CD4-positive, alpha-beta T cell treated with Interleukin-6 at 100 ng/mL for 8 hours (primary cell): Measurements from ENCODE around the gene GHR.

Experiments
- DNase-seq: peaks from one replicate; pipeline ENCODE4 v3.0.0-alpha.2; 2020; ENCODE audit warnings: mixed read lengths, low spot score

The GHR gene

DNA sequence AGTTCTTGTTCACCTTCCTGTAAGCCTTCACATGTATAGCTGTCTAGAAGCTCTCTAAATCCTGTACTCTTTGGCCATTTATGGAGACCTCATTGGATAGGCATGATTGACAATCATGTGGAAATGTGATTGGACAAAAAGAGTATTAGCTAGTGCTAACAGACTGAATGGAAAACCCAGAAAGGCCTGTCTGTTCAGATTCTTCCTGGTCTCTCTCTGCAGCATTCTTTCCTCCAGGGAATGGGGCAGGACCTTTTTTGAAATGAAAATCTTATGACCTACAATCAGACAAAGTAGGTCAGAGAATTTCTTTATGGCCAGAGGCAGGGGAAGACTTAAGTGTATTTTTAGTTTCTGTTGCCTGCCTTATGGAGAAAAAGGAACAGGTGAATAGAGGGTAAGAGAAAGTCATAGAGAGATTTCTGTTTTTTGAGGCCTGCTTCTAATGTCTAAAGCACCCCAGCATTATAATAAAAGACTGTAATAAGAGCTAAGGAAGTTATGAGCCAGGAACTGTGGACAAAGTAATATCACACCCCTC, 181.0 kb downstream of the GHR start:
- DNase-seq: no peak

DNA sequence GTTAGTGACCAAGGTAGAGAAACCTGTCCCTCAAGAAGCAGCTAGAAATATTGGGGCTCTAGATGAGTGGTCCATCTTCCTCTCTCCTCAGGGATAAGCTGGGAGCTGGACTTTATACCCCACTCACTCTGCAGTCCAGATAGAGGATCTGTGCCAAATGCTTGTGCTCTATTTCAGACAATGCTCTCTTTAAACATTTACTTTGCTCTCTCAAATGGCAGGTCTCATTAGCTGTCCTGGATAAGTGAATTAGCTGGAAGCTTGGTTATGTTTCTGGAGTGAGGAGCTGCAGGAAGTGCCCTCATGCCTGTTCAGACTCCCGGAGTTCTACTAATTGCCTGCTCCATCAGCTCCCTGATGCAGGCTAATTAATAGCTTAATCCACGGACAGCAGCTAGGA, 182.3 kb downstream of the GHR start:
- DNase-seq: no peak

DNA sequence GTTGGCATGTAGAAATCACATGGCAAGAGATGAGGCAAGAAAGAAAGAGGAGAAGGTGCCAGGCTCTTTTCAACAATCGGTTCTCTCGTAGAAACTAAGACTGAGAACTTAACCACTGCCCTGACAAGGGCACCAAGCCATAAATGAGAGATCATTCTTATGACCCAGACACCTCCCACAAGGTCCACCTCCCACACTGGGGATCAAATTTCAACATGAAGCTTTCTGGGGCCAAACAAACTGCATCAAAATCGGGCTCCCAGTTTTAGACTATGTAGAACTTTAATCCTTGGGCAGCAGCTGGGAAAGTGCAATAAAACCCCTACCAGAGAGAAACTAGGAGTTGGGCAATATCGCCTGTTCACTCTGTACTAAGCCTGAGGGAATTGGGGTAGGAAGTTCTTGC, 183.2 kb downstream of the GHR start:
- no peak for DNase-seq

DNA sequence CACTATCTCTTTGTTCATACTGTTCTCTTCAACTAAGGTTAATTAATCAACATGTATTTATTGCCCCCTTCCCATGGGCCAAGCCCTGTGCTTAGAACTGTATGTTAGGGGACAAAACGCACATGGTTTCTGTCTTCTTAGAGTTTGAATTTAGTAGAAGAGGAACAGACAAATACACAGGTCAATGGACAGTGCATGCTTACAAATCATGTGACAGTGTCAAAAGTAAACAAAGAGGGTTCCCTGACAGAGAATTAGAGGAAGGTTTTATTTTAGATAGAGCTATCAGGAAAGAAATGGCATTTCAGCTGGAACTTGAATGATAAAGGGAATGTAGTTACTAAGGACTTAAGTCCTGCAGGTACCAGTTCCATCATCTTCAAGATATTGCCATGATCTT, 188.2 kb downstream of the GHR start:
- DNase-seq: no peak

DNA sequence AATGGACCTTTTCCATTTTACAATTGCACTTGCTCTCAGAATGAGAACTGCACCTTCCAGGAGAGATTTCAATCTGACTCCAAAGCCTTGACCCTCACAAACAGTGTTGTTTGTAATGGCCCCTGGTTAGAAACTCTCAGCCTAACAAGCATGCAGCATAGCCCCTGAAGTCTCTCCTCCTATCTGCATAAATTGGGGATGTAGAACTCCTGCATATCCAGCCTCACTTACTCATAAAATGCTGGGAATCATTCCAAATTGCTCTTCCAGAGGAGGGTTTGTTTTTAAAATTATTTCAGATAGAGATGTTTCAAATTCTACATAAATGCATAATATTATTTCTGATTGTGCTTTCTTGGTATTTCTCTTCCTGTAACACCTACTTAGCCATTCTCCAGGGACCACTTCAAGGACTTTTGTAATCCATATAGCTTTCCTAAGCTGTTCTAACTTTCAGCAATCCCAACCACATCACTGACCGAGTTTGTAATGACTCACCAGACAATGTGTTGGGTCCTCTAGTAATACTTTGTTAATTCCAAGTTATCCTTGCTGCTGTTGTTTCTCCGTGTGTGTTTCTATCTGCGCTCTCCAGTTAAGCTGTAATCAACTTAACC, 189.6 kb downstream of the GHR start:
- DNase-seq: no peak

DNA sequence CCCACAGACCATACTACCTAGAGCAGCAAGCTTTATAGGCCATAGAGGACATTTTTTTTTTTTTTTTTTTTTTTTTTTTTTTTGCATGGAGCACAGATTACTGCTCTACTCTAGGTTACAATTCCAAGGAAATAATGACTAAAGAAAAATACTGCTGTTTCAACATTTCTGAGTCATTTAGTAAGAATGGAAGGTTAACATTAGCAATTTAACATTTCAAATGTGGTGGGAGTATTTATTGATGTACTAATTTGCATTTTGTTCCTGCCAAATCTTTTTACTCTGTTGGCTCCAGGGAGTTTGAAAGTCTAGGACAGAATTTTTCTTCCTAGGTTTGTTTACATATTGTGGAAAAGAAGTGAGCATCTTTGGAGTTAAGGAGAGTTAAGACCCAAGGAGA, 191.3 kb downstream of the GHR start:
- no peak for DNase-seq

DNA sequence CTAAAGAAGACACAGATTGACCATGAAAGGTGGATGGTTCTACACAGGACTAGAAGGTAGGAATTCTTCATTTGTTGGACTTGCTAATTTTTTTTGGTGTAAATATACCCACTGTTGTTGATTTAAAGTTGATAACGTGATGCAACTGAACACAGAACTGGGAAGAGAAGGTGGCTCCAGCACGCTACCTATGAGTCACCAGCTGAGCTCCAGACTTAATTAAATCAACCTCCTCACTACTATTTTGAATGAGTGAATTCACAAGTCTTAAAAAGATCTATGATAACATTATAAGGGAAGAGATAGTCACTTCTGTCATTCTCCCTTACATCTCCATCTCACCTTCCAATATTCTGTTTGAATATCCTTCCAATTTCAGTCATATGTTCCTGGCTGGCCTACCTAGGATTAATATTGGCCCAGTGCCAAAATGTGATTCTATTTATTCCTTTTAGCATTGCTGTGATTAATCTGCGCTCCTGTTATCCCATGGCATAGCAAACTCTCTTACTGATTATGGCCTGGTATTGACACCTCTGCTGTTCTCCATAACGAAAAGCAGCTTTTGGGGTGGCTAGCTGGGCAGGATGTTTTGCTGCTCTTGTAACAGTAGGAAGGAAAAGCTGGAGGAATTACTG, 197.5 kb downstream of the GHR start:
- DNase-seq: no peak

DNA sequence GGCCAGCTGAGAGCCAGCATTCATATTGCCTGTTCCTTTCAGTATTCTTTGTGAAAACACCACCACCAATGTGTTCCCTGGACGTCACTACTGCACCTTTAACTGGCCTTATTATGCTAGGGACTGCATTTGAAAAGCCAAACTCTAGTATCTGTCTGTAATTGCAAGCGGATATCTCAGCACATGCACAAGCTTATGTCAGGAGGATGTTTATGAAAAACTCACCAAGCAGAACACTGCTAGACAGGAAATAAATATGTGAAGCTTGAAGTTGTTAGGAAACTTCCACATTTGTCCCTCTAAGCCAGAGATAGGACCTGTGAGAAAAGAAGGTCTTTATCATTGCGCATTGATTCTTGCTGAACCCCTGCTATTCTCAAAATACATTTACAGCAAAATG, 198.0 kb downstream of the GHR start:
- DNase-seq: no peak

DNA sequence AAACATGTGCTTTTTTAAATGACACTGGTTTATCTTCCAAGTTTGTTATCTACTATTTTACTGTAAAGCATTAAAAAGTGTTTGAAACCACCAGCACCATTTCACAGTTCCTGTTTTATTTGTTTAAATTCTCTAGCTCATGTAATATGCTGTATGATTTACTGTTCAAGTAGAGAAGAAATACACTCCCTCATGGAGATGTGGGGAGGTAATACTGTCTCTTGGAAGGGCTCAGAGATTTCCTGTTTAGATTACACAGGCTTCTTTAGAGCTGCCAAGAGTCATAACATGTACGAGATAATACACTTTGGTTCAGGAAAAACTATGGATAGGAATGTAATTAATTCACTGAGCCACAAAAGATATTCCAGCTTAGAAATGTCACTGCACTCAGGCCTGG, 198.4 kb downstream of the GHR start:
- no peak for DNase-seq

DNA sequence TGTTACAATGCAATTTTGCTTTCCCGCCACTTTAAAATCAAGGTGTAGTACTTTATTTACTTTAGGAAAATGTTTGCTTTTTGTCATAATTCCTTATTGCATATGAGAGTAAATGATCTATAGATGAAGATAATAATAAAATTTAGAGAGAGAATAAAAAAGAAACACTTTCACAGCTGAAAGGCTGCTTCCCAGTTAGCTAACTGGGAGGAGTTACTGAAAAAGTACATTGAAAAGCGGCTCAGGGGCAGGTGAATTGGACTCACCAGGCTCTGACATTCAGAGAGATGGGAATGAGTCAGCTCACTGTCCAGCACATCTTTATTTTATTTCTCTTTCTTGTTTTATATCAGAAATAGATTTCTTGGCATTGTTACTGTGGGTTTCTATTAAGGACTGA, 201.7 kb downstream of the GHR start:
- DNase-seq: no peak

DNA sequence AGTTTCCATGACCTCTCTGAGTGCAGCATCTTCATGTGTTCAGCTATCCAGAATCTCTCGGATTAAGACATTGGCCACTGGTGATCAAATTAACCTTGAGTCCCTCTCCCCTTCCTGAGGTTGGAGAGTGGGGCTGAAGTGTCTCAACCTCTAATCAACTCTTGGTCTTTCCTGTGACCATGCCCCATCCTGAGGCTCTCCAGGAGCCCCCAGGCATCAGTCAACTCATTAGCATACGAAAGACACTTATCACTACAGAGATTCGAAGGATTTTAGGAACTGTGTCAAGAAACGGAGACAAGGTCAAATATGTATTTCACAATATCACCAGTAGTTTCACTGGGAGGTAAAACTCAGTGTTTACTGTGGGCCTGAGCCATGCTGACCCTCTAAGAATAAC, 203.2 kb downstream of the GHR start:
- DNase-seq: no peak

DNA sequence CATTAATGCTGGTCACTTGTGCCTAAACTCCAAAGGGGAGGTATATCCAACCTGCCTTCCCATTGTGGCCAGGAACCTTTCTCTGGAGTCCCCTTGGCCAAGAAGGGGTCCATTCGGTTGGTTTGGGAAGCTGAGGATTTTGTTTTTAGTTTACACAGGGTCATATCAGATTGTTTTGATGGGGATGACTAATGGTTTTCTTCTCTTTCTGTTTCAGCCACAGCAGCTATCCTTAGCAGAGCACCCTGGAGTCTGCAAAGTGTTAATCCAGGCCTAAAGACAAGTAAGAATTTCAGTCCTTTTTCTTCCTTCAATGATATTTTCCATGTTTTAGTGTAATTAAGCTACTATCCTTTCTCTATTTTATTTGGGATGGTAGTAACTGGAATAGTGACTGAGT, 205.6 kb downstream of the GHR start:
- DNase-seq: no peak

DNA sequence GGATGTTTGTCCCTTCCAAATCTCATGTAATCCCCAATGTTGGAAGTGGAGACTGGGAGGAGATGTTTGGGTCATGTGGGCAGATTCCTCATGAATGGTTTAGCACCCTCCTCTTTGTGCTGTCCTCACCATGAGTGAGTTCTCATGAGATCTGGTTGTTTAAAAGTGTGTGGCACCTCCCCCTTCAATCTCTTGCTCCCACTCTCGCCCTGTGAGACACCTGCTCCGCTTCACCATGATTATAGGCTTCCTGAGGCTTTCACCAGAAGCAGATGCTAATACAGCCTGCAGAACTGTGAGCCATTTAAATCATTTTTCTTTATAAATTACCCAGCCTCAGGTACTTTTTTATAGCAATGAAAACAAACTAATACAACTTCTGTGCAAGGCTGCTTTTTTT, 206.0 kb downstream of the GHR start:
- DNase-seq: no peak

DNA sequence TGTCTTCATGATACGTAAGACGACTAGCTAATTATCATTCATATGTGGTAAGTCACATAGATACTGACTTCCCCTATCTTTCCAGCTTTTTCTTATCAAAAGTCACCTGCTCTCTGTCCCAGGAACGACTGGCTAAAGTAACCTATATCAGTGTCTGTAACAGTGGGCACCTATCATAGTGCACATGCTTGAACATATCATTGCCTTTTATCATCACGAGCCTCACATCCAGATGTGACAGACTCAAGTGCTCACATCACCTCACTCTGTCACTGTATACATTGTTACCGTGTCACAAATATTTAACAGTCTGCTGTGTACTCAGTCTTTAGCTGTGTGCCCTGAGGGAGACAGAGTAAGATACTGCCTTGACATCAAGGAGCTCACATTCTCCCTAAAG, 208.0 kb downstream of the GHR start:
- DNase-seq: no peak

DNA sequence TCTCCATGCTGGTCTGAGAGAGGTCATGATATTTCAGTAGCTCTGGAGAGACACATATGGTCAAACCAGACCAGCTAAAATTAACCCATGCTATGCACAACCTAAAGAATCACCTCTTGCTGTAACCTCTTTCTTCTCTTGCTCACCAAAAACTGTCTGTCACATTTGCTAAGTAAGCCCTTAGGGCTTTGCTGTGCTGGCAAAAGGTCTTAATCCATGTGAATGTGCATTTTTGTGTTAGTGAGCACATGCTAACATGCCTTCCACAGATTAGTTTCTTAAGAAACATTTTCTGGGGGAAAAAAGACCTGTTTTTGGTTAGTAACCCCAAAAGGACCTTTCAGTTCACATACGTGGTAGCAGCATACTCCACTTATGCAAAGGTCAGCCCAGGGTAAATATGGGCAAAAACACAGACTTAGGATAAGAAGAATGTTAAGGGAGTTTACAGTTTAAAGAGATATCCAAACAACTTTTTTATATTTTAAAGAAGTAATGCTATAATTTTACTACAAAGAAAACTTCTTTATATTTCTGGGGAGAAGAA, 209.2 kb downstream of the GHR start:
- no peak for DNase-seq

DNA sequence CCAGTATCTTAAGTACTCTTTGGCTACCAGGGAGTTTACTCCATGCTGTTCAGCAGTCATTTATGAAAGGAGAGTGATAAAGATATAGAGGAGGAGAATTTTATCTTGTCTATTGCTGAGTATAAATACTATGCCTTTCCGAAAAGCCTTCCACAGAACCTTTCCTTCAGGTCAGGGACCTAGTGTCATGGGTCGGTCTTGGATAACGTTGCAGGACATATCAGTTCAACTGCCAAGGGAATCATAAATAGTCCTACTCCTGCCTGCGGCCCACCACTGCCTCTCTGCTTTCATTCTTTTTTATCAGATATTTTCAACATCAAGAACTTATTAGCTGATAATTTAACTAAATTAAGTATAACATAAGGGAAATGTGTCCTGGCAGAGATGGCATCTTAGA, 211.3 kb downstream of the GHR start:
- no peak for DNase-seq

DNA sequence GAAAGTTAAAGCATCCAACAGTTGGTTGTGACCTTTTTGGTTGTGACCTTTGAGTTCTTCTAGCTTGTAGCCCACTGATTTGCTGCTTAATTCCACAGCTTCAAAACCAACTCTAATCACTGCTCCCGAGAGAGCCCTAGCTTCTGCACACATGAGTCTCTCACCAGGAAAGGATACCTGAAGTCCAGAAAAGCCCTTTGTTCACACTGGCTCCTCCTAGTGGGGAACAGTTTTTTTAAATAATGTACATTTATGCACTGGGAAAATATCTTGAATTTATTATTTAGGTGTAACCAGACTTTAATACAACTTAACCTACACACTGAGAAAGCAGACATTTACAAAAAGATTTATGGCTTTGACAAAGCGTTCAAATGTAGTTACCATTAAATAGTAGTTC, 213.2 kb downstream of the GHR start:
- DNase-seq: no peak

DNA sequence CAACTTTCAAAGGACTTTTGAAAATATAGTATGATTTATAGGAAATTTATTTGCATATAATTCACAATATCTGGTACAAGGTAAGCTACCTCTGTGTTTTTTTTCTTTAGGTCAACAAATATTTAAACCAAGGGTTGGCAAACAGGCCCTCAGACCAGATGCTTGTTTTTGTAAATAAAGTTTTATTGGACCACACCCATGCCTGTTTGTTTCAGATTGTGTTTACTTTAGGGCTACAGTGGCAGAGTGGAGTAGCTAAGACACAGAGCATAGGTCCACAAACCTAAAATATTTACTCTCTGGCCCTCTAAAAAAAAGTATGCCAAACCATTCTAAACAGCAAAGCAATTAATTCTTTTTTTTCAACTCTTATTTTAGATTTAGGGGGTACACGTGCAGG, 213.7 kb downstream of the GHR start:
- no peak for DNase-seq

DNA sequence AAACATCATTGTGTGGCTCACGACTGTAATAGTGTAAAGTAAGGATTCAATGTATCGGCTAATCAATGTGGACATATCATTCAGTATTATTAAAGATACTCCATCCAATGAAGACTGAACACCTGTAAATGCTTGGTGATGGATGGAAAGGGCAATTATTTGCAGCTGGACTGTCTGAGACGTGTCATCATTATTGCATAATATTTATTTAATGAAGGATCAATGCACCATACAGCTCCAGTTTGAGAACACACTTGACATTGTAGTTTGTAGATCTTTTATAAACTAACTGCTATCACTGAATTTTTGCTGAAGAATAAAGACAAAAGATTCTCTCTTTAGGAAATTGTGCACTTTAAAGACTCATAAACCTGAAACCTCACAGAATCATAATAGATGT, 215.7 kb downstream of the GHR start:
- DNase-seq: no peak

DNA sequence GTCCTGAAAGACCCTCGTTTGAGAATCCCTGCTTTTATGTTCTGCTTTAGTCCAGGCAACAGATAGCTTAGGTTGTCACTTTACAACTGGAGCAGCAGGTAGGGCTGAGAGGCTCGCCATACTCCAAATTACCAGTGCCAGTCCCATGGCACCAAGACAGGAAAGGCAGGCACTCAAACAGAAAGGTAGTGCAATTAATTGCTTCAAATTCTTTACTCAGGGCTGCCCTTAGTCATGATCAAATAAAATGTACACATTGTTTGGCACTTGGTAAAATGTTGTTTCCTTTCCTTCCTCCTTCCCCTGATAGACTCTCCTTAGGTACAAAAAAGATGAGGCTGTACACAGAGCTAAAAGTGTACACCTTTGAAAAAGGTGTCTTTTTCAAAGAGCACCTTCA, 217.6 kb downstream of the GHR start:
- no peak for DNase-seq

DNA sequence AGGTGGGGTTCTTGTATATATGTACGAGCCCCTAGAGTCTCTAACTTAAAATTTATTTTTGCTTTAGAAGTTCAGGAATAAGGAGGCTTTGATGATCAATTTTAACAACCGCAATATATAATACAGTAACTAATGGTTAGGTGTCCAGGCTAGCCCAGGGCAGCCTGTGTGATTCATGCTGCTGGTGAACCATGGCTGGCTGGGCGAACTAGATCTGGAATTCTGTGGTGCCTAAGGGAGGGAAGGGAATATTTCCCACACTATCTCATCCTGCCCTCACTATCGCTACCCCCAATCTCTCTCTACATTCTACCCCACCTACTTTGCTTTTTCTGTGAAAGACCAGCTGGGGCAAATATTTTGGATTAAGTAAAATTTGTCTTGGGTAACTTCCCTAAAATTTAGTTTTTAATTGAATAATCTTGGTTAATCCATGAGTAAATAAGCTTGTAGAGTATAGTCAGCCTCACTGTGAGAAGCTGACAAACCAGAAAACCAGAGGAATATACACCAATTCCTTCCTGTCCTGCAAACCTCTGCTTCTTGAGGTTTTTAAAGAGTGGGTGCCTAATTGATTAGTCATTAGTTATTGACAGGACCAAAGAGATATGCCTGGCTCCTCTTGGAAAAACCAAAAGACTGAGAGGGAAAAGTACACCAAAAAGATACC, 218.2 kb downstream of the GHR start:
- DNase-seq: no peak

DNA sequence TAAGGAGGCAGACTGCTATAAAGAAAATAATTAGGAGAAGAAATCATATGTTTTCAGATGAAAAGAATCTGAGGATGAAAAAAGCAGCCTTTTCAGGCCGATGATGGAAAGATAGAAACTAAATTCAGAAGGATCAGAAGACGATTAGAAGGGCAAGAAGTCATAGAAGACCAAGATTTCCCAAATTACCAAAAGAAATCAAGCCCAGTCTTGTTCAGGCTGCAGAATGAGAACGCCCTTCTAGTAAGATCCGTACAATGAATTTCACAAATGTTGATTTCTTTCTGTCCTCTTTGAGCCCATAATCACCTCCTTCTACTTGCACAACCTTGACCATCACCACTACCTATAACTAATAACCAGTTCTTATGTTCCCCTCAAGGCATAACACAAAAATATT, 218.8 kb downstream of the GHR start:
- no peak for DNase-seq

DNA sequence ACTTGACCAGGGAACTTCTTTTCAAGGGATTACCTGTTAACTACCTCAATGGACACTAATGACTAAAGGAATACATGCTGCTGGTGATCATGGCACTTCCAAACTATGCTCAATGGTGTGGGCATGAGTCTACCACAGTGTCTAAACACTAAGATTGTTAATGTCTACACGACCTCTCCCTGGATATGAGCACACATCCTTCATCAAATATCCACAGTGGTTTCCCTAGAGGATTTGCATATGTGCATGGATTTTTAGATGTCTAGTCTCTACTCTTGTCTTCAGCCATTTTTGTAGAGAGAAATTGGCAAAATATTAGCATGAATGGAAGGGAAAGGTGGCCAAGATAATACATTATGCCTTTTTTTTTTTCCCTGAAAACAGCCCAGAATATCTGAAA, 220.1 kb downstream of the GHR start:
- DNase-seq: no peak
